Measurements from ENCODE around the gene SHROOM3.

DNA sequence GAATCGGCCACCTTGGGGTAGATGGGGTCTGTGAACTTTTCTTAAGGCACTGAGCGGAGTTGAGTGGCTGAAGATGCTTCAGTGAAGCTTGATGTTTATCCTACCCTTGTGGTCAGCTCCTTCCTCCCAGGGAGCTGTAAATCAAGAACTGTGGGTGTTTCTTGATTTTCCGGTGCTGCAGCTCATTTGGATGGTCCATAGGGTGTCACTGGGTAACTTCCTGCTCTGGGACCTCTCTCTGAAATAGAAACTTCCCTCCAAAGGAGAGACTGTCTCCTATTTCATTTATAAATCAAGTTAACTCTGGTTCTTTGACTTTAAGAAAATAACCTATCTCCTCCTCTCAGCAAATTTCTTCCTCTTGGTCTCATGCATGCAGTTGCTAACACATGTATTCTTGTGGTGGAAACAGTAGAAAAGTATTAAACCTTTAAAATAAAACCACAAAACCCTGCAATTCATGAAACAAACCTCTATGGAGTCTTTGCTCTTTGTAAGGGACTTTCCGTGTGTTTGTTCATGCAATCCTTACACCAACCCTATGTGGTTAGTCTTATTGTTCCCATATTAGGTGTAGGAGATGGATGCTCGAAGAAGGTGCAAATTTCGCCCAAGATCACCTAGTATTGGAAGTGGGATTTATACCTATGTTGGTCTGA, 110.3 kb downstream of the SHROOM3 start:
- TF ChIP-seq, protein P1, sequence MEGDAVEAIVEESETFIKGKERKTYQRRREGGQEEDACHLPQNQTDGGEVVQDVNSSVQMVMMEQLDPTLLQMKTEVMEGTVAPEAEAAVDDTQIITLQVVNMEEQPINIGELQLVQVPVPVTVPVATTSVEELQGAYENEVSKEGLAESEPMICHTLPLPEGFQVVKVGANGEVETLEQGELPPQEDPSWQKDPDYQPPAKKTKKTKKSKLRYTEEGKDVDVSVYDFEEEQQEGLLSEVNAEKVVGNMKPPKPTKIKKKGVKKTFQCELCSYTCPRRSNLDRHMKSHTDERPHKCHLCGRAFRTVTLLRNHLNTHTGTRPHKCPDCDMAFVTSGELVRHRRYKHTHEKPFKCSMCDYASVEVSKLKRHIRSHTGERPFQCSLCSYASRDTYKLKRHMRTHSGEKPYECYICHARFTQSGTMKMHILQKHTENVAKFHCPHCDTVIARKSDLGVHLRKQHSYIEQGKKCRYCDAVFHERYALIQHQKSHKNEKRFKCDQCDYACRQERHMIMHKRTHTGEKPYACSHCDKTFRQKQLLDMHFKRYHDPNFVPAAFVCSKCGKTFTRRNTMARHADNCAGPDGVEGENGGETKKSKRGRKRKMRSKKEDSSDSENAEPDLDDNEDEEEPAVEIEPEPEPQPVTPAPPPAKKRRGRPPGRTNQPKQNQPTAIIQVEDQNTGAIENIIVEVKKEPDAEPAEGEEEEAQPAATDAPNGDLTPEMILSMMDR (IDR thresholded peaks at IDR 0.05; ENCODE audit: poor library complexity, severe bottlenecking): no peak
- TF ChIP-seq, protein P2, sequence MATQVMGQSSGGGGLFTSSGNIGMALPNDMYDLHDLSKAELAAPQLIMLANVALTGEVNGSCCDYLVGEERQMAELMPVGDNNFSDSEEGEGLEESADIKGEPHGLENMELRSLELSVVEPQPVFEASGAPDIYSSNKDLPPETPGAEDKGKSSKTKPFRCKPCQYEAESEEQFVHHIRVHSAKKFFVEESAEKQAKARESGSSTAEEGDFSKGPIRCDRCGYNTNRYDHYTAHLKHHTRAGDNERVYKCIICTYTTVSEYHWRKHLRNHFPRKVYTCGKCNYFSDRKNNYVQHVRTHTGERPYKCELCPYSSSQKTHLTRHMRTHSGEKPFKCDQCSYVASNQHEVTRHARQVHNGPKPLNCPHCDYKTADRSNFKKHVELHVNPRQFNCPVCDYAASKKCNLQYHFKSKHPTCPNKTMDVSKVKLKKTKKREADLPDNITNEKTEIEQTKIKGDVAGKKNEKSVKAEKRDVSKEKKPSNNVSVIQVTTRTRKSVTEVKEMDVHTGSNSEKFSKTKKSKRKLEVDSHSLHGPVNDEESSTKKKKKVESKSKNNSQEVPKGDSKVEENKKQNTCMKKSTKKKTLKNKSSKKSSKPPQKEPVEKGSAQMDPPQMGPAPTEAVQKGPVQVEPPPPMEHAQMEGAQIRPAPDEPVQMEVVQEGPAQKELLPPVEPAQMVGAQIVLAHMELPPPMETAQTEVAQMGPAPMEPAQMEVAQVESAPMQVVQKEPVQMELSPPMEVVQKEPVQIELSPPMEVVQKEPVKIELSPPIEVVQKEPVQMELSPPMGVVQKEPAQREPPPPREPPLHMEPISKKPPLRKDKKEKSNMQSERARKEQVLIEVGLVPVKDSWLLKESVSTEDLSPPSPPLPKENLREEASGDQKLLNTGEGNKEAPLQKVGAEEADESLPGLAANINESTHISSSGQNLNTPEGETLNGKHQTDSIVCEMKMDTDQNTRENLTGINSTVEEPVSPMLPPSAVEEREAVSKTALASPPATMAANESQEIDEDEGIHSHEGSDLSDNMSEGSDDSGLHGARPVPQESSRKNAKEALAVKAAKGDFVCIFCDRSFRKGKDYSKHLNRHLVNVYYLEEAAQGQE (IDR thresholded peaks at IDR 0.05; ENCODE audit: borderline replicate concordance): no peak

Data from neural cell (in vitro differentiated cells).